Epithelial cell of proximal tubule (primary cell): ENCODE results near the gene MAP4. TPM values are rescaled to one million over a fixed set of nuclear protein-coding genes. Genes with fewer than 3 reads are reported as not detected.

Source experiments
- DNase-seq: peaks from one replicate; pipeline ENCODE4 v3.0.0-alpha.2; 2011; ENCODE audit warnings: low read depth
- H3K4me3 ChIP-seq: 2 replicates; pipeline ENCODE4 v1.5.1; 2011; ENCODE audit warnings: low read depth, mild to moderate bottlenecking, low read length
- CTCF ChIP-seq: conservative IDR thresholded peaks from 2 replicates; pipeline ENCODE4 v1.5.1; 2012; ENCODE audit warnings: low read depth, mild to moderate bottlenecking, low read length
- total RNA-seq: library from RNA; depleted of rRNA; stranded (reverse); fragments of >200 nt; gene quantifications from 2 replicates; pipeline ENCODE4 v1.2.3, GENCODE V29; 2015

The MAP4 gene
- total RNA-seq, 1 donor from 2014 or later, result 111 TPM

- H3K4me3 ChIP-seq, result no peak overlapping the region
- no peak for TF ChIP-seq CTCF
- no peak for DNase-seq
Observed at GRCh38 chr3:47971081-47971480, 45.1 kb downstream of the MAP4 start.

- no peak for DNase-seq
- no peak for TF ChIP-seq CTCF
- H3K4me3 ChIP-seq, result no peak overlapping the region
Observed at GRCh38 chr3:47964740-47965139, 51.5 kb downstream of the MAP4 start.

GRCh38 chr3:47961815-47962606, 54.2 kb downstream of the MAP4 start:
- peak; percentile 19 for DNase-seq
- TF ChIP-seq CTCF, result no peak
- no peak overlapping the region for H3K4me3 ChIP-seq

GRCh38 chr3:47961036-47961435, 55.2 kb downstream of the MAP4 start:
- no peak overlapping the region for H3K4me3 ChIP-seq
- no peak for TF ChIP-seq CTCF
- no peak for DNase-seq

GRCh38 chr3:47956521-47956920, 59.7 kb downstream of the MAP4 start:
- no peak overlapping the region for H3K4me3 ChIP-seq
- no peak for DNase-seq
- no peak for TF ChIP-seq CTCF

- no peak for DNase-seq
- no peak for TF ChIP-seq CTCF
Observed at GRCh38 chr3:47954567-47954966, 61.6 kb downstream of the MAP4 start.

More at GRCh38 chr3:47954567-47954966, 61.6 kb downstream of the MAP4 start:
- no peak overlapping the region for H3K4me3 ChIP-seq
